HG03135 (cell line): ENCODE results near the gene SLMAP.
"Not testable (repeated sequence)": the region's sequence is repeated elsewhere in the genome, so short reads cannot be mapped to it uniquely, and the experiment has no call there.

ENCODE experiments used
- ATAC-seq: cut with Tn5 transposase; IDR thresholded peaks from one replicate; pipeline ENCODE4 v1.9.1; 2021; ENCODE audit warnings: mild to moderate bottlenecking, moderate library complexity; ENCODE audit not compliant: unreplicated experiment

The SLMAP gene

GRCh38 chr3:57788624-57789018 lies 32.5 kb downstream of the SLMAP start:
- ATAC-seq, result no peak

GRCh38 chr3:57791245-57791644 lies 35.1 kb downstream of the SLMAP start:
- ATAC-seq, result no peak

GRCh38 chr3:57792198-57792597 lies 36.1 kb downstream of the SLMAP start:
- ATAC-seq, result no peak

- ATAC-seq, result no peak
Observed at GRCh38 chr3:57793737-57794187, 37.7 kb downstream of the SLMAP start.

- no peak for ATAC-seq
Observed at GRCh38 chr3:57794501-57794900, 38.4 kb downstream of the SLMAP start.

GRCh38 chr3:57794951-57795350 lies 38.8 kb downstream of the SLMAP start:
- no peak for ATAC-seq

GRCh38 chr3:57796261-57796660 lies 40.2 kb downstream of the SLMAP start:
- ATAC-seq, result no peak

GRCh38 chr3:57797701-57798487 lies 41.8 kb downstream of the SLMAP start:
- no peak for ATAC-seq

GRCh38 chr3:57803647-57804081 lies 47.6 kb downstream of the SLMAP start:
- ATAC-seq, result no peak

GRCh38 chr3:57805266-57805665 lies 49.2 kb downstream of the SLMAP start:
- no peak for ATAC-seq

GRCh38 chr3:57805674-57806073 lies 49.6 kb downstream of the SLMAP start:
- no peak for ATAC-seq

GRCh38 chr3:57806195-57806594 lies 50.1 kb downstream of the SLMAP start:
- not testable (repeated sequence) for ATAC-seq

- no peak for ATAC-seq
Observed at GRCh38 chr3:57808961-57809608, 53.0 kb downstream of the SLMAP start.

GRCh38 chr3:57809609-57809968 lies 53.5 kb downstream of the SLMAP start:
- no peak for ATAC-seq

- ATAC-seq, result no peak
Observed at GRCh38 chr3:57810048-57810447, 53.9 kb downstream of the SLMAP start.

GRCh38 chr3:57810471-57811137 lies 54.5 kb downstream of the SLMAP start:
- ATAC-seq, result no peak

- ATAC-seq, result no peak
Observed at GRCh38 chr3:57815036-57815435, 58.9 kb downstream of the SLMAP start.

- ATAC-seq, result no peak
Observed at GRCh38 chr3:57816471-57817095, 60.5 kb downstream of the SLMAP start.

GRCh38 chr3:57818772-57819171 lies 62.7 kb downstream of the SLMAP start:
- no peak for ATAC-seq

GRCh38 chr3:57820479-57820878 lies 64.4 kb downstream of the SLMAP start:
- ATAC-seq, result no peak

- ATAC-seq, result no peak
Observed at GRCh38 chr3:57821765-57822164, 65.7 kb downstream of the SLMAP start.
